K562 (cell line): Measurements from ENCODE around the gene MLX. TPM values are rescaled to one million over a fixed set of nuclear protein-coding genes. Genes with fewer than 3 reads are reported as not detected.

Experiments used
- ATF4 ChIP-seq: fragments of 450-650 bp; formaldehyde crosslinking; IDR thresholded peaks from 2 replicates; pipeline ENCODE4 v1.4.0; 2022; ENCODE audit warnings: mild to moderate bottlenecking, moderate library complexity
- ATF7 ChIP-seq: fragments of 450-650 bp; IDR thresholded peaks from 2 replicates; pipeline ENCODE4 v1.7.1; 2014; ENCODE audit warnings: mild to moderate bottlenecking, moderate library complexity
- CBX8 ChIP-seq: fragments of 200-600 bp; sonication (generic); IDR thresholded peaks from 2 replicates; pipeline ENCODE4 v1.6.1; 2012; ENCODE audit warnings: borderline replicate concordance, mixed run types, low read depth, mild to moderate bottlenecking, moderate library complexity, mixed read lengths, low read length, control low read depth, inconsistent platforms; ENCODE audit not compliant: poor library complexity, severe bottlenecking; ENCODE audit errors: extremely low read depth
- CXXC5 ChIP-seq: fragments of 250-450 bp; sonication (Bioruptor Pico); IDR thresholded peaks from 2 replicates; pipeline ENCODE4 v1.8.0; 2022; ENCODE audit warnings: inconsistent platforms, mild to moderate bottlenecking, moderate library complexity
- HCFC1 ChIP-seq: IDR thresholded peaks from 2 replicates; pipeline ENCODE4 v1.6.1; 2012; ENCODE audit warnings: low read depth, low read length, improper control_type of control experiment
- HEY1 ChIP-seq: fragments of 250-450 bp; sonication (Bioruptor Pico); IDR thresholded peaks from 2 replicates; pipeline ENCODE4 v1.5.0; 2020; ENCODE audit warnings: mild to moderate bottlenecking, moderate library complexity, borderline replicate concordance
- MTA3 ChIP-seq: fragments of 450-650 bp; formaldehyde crosslinking; IDR thresholded peaks from 2 replicates; pipeline ENCODE4 v1.6.1; 2017; ENCODE audit warnings: mild to moderate bottlenecking, borderline replicate concordance
- RBBP5 ChIP-seq: fragments of 200-600 bp; sonication (generic); IDR thresholded peaks from 2 replicates; pipeline ENCODE4 v1.6.1; 2012; ENCODE audit warnings: borderline replicate concordance, mild to moderate bottlenecking, low read length, control low read depth, inconsistent platforms; ENCODE audit not compliant: insufficient read depth, poor library complexity, severe bottlenecking
- SFPQ ChIP-seq: fragments of 200-400 bp; formaldehyde crosslinking; IDR thresholded peaks from 2 replicates; pipeline ENCODE4 v1.6.1; 2017; ENCODE audit warnings: mild to moderate bottlenecking, low read depth, low read length, moderate library complexity
- SMAD4 ChIP-seq: fragments of 250-450 bp; sonication (Bioruptor Pico); conservative IDR thresholded peaks from 2 replicates; pipeline ENCODE4 v1.8.0; 2021; ENCODE audit warnings: inconsistent platforms, mild to moderate bottlenecking, moderate library complexity
- TFAP4 ChIP-seq: sonication (generic); formaldehyde crosslinking; IDR thresholded peaks from 2 replicates; pipeline ENCODE4 v1.8.0; 2022; ENCODE audit warnings: missing genetic modification reagents, mild to moderate bottlenecking, moderate library complexity, borderline replicate concordance
- ZKSCAN8 ChIP-seq: fragments of 200-800 bp; sonication (Bioruptor generic); IDR thresholded peaks from 2 replicates; pipeline ENCODE4 v1.6.1; 2016; ENCODE audit warnings: missing genetic modification characterization, missing compliant biosample characterization
- ZNF518B ChIP-seq: fragments of 250-450 bp; sonication (Bioruptor Pico); IDR thresholded peaks from 2 replicates; pipeline ENCODE4 v1.5.0; 2021; ENCODE audit warnings: mild to moderate bottlenecking, moderate library complexity
- ZNF707 ChIP-seq: fragments of 250-450 bp; sonication (Bioruptor Pico); conservative IDR thresholded peaks from 2 replicates; pipeline ENCODE4 v1.8.0; 2022; ENCODE audit warnings: inconsistent platforms, mild to moderate bottlenecking, moderate library complexity
- polyA plus RNA-seq, 8 experiments: library from polyadenylated mRNA; depleted of rRNA in 4 of 8; stranded (reverse) in 5 of 8; unstranded in 3 of 8; fragments of >200 nt; fragmentation: Nextera tagmentation in 2 of 8; fragmentation: Illumina TruSeq in 1 of 8; extraction: Ambion mirVana in 2 of 8; extraction: Trizol in 1 of 8; gene quantifications; 2 replicates each; pipeline versions ENCODE4 v1.2.1 to v1.2.3, GENCODE V29; 2011 to 2014; ENCODE audit warnings: inconsistent platforms in 1 of 8, missing spikeins in 1 of 8
- total RNA-seq, 7 experiments: library from RNA; depleted of rRNA in 6 of 7; stranded (reverse); fragments of >200 nt in 6 of 7; fragmentation: Illumina TruSeq in 2 of 7; extraction: Trizol in 2 of 7; gene quantifications; 2 replicates each; pipeline versions ENCODE4 v1.2.1 to v1.2.3, GENCODE V29; 2011 to 2021; ENCODE audit warnings: low replicate concordance in 1 of 7
- TF ChIP-seq, protein P1 (sequence below): fragments of 250-450 bp; sonication (Bioruptor Pico); IDR thresholded peaks from 2 replicates; pipeline ENCODE4 v1.5.0; 2020; ENCODE audit warnings: mild to moderate bottlenecking, borderline replicate concordance
- TF ChIP-seq, protein P2 (sequence below): sonication (generic); formaldehyde crosslinking; IDR thresholded peaks from 2 replicates; pipeline ENCODE4 v1.8.0; 2022; ENCODE audit warnings: mild to moderate bottlenecking, low read depth, missing genetic modification reagents

The MLX gene
- total and polyA plus RNA-seq, 9 of the 15 experiments (the other 6 are each of a cell fraction or from before 2014, with no cell fraction given), result 42.9 to 100 (median 58.9) TPM

DNA sequence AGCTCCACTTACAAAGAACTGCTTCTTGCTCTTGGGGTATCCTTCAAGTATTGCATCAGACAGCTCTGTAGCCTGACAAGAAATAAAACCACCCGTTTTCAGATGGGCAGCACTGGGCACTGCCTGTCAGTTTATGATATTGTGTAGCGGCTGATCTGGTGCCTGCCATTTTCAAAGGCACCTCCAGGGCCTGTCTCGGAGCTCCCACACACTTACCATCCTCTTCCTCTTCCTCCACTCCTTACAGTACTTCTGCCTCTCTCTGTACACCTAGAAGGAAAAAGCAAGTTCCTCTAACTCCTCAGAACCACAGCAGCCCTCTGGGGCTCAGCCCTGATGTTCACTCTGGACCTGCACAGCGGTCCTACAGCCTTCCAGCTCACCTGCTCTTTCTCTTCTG is 6.2 kb downstream of the MLX start (continued):
- TF ChIP-seq, protein P1, sequence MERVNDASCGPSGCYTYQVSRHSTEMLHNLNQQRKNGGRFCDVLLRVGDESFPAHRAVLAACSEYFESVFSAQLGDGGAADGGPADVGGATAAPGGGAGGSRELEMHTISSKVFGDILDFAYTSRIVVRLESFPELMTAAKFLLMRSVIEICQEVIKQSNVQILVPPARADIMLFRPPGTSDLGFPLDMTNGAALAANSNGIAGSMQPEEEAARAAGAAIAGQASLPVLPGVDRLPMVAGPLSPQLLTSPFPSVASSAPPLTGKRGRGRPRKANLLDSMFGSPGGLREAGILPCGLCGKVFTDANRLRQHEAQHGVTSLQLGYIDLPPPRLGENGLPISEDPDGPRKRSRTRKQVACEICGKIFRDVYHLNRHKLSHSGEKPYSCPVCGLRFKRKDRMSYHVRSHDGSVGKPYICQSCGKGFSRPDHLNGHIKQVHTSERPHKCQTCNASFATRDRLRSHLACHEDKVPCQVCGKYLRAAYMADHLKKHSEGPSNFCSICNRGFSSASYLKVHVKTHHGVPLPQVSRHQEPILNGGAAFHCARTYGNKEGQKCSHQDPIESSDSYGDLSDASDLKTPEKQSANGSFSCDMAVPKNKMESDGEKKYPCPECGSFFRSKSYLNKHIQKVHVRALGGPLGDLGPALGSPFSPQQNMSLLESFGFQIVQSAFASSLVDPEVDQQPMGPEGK (CRISPR knock-in tag), result no peak
- TF ChIP-seq ATF4 (CRISPR knock-in tag) (no peak), ATF7 (no peak), CXXC5 (CRISPR knock-in tag) (no peak), CBX8 (no peak), HCFC1 (no peak), RBBP5 (no peak), TFAP4 (CRISPR knock-in tag) (no peak), MTA3 (no peak), SFPQ (no peak), ZNF707 (no peak), HEY1 (CRISPR knock-in tag) (no peak), ZNF518B (CRISPR knock-in tag) (no peak), SMAD4 (peak; percentile 32; the same call in 1 of the 2 replicates), ZKSCAN8 (CRISPR knock-in tag) (no peak)
- TF ChIP-seq, protein P2, sequence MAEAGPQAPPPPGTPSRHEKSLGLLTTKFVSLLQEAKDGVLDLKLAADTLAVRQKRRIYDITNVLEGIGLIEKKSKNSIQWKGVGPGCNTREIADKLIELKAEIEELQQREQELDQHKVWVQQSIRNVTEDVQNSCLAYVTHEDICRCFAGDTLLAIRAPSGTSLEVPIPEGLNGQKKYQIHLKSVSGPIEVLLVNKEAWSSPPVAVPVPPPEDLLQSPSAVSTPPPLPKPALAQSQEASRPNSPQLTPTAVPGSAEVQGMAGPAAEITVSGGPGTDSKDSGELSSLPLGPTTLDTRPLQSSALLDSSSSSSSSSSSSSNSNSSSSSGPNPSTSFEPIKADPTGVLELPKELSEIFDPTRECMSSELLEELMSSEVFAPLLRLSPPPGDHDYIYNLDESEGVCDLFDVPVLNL (CRISPR knock-in tag), result no peak
